Psoas muscle (tissue), 8 donors: ENCODE data around the gene KRT83. TPM values are rescaled to one million over a fixed set of nuclear protein-coding genes. Genes with fewer than 3 reads are reported as not detected.

Experiments
- ATAC-seq, 4 donors: fragments of 200-7000 bp; cut with Tn5 transposase; one replicate each; pipeline ENCODE4 v1.9.1; 2020; ENCODE audit warnings: moderate library complexity in 3 of 4, mild to moderate bottlenecking in 2 of 4
- DNase-seq, 2 donors: peaks; one replicate each; pipeline ENCODE4 v3.0.0-alpha.2; 2020
- H3K27ac ChIP-seq: fragments of 200-600 bp; one replicate; pipeline ENCODE4 v1.8.0; 2022
- H3K27me3 ChIP-seq, 3 donors: fragments of 200-600 bp in 1 of 3; one replicate each; pipeline versions ENCODE4 v1.6.1 to v1.8.0; 2013 to 2022; ENCODE audit warnings: low read length in 2 of 3, mild to moderate bottlenecking in 2 of 3, moderate library complexity in 1 of 3; ENCODE audit not compliant: insufficient read depth in 3 of 3
- H3K36me3 ChIP-seq, 2 donors: fragments of 200-600 bp in 1 of 2; one replicate each; pipeline versions ENCODE4 v1.6.1 to v1.8.0; 2013 to 2022; ENCODE audit warnings: low read depth in 1 of 2, mild to moderate bottlenecking in 1 of 2, moderate library complexity in 1 of 2; ENCODE audit not compliant: insufficient read depth in 1 of 2
- H3K4me1 ChIP-seq: fragments of 200-600 bp; one replicate; pipeline ENCODE4 v1.8.0; 2022
- H3K4me3 ChIP-seq: fragments of 200-600 bp; one replicate; pipeline ENCODE4 v1.8.0; 2022; ENCODE audit warnings: mild to moderate bottlenecking
- H3K9me3 ChIP-seq: fragments of 200-600 bp; one replicate; pipeline ENCODE4 v1.8.0; 2022
- CTCF ChIP-seq: fragments of 200-600 bp; IDR thresholded peaks from one replicate; pipeline ENCODE4 v1.8.0; 2022; ENCODE audit warnings: antibody characterized with exemption
- WGBS, 3 donors: extraction: QIAGEN DNeasy Blood & Tissue Kit; methylation state at CpG; one replicate each; pipeline versions ENCODE4 v1.1.6 to v1.1.7; 2013; 5-methylcytosine and 5-hydroxymethylcytosine counted together
- intact Hi-C, 2 donors: fragments of 100-400 bp; cut with DNase I; formaldehyde crosslinking; loops; one replicate each; pipeline versions ENCODE4 v1.11.0 to v1.14.2; 2022
- polyA plus RNA-seq, 3 donors: library from polyadenylated mRNA; stranded (reverse); fragments of 200-250 nt; gene quantifications; one replicate each; pipeline ENCODE4 v1.2.3, GENCODE V29; 2013
- total RNA-seq, 4 donors: library from RNA; stranded (reverse); fragmentation: NEBNext Ultra II Directional in 2 of 4; extraction: Animal tissue kit (Norgen Biotek cat#: 25700) in 2 of 4; gene quantifications; one replicate each; pipeline versions ENCODE4 v1.2.1 to v1.2.4, GENCODE V29; 2021 to 2023
- donor health status: healthy with polysubstance abuse.
- donor health status: DM: no; HTN: no; CAD: no; lungs with moderate emphysema.
- donor health status: Bipolar disorder and iron deficiency.
- donor health status: healthy.
- donor health status: DM: yes; HTN: yes; CAD: no.
- donor health status: DM: no; HTN: no; CAD: no.
- donor health status: DM: no; HTN: no; CAD: no.
- donor health status: DM: yes; HTN: yes; CAD: no.

The KRT83 gene
- total and polyA plus RNA-seq, 7 donors: not detected

GRCh38 chr12:52327052-52327829 lies 6.0 kb upstream of the KRT83 start:
- no peaks in the 10 kb centered on the region for H3K9me3 ChIP-seq
- ATAC-seq: peak; percentile 97 to 99 (median 98)
- no peak overlapping the region for H3K4me3 ChIP-seq
- intact Hi-C loops: loop anchor here (1.0 to 2.0 kb wide), 2 partner anchors 170 to 171 kb away; no protein-coding TSS in a partner anchor
- 47 to 56% (median 49%) methylated on average over 11 of the region's 11 CpGs for WGBS, 3 donors
- no peaks in the 10 kb centered on the region for H3K36me3 ChIP-seq
- H3K27ac ChIP-seq: no peak overlapping the region
- peak; percentile 66 to 82 for DNase-seq
- H3K4me1 ChIP-seq: no peaks in the 10 kb centered on the region
- H3K27me3 ChIP-seq: peaks cover 0 to 10% (median 0%) of the 10 kb centered on the region in 3 donors
- TF ChIP-seq CTCF: peak; percentile 78

DNA sequence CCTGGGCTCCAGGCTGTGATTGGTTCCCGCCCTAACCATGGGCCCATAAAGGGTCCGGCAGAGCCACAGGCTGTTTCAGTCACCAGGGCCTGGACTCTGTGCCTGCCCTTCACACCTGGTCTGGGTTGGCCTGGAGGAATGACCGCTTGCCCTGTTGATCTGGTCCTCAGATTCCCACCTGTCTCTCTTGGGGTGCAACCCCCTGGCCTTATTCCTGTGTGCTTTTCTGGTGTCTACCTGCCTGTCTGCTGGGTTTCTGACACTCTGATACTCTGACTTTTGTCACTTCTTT lies 2.9 kb upstream of the KRT83 start:
- H3K4me3 ChIP-seq: no peak overlapping the region
- no peaks in the 10 kb centered on the region for H3K9me3 ChIP-seq
- H3K27ac ChIP-seq: no peak overlapping the region
- intact Hi-C loops: no loop called here
- H3K36me3 ChIP-seq: no peaks in the 10 kb centered on the region
- no peaks in the 10 kb centered on the region for H3K4me1 ChIP-seq
- DNase-seq: no peak
- no peak for TF ChIP-seq CTCF
- WGBS, 3 donors: 76 to 93% (median 84%) methylated on average over 3 of the region's 3 CpGs
- peaks cover 0 to 30% (median 0%) of the 10 kb centered on the region in 3 donors for H3K27me3 ChIP-seq
- no peak for ATAC-seq

DNA sequence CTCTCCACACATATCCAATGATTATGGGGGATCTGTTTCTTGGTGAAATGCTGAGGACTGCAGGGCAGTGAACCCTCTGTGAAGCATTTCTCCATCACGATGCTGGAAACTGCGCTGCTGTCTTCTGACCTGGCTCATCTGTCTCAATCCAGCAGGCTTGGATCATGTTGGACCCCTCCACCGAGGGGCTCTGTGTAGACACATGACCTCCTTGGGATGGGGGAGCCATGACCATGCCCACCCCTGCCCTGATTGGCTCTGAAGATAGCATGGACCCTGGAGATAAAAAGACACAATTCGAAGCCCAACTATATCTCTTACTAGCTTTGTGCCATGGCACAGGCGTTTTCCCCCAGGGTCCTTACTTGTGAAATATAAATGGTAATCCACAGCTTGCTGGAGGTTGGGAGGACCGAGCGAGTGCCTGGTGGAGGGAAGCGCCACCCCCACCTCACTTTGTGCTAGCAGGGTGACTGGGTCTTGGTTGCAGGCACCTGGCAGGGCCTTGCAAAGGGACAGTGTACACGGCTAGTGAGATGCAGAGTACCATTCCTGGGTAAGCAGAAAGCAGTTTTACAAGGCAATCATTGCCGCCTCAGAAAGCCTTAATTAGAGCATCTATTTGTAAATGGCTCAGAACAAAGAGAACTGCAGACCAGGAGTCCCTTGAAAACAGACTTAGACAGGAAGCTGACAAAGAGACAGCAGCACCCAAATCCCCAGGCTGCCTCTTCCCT lies 2.4 kb upstream of the KRT83 start:
- peaks cover 0 to 30% (median 0%) of the 10 kb centered on the region in 3 donors for H3K27me3 ChIP-seq
- no peaks in the 10 kb centered on the region for H3K4me1 ChIP-seq
- DNase-seq (no peak), ATAC-seq (no peak)
- intact Hi-C loops: no loop called here
- TF ChIP-seq CTCF: no peak
- no peaks in the 10 kb centered on the region for H3K36me3 ChIP-seq
- no peak overlapping the region for H3K27ac ChIP-seq
- WGBS, 3 donors: 82 to 92% (median 89%) methylated on average over 10 of the region's 10 CpGs
- no peaks in the 10 kb centered on the region for H3K9me3 ChIP-seq
- no peak overlapping the region for H3K4me3 ChIP-seq

GRCh38 chr12:52323001-52323400 lies 1.8 kb upstream of the KRT83 start:
- no peak for DNase-seq
- Histone ChIP-seq H3K27ac (no peak overlapping the region), H3K27me3 (peaks cover 0 to 30% (median 0%) of the 10 kb centered on the region in 3 donors), H3K4me3 (no peak overlapping the region), H3K36me3 (no peaks in the 10 kb centered on the region), H3K4me1 (no peaks in the 10 kb centered on the region), H3K9me3 (no peaks in the 10 kb centered on the region)
- intact Hi-C loops: no loop called here
- TF ChIP-seq CTCF: no peak
- 56 to 83% (median 73%) methylated on average over 1 of the region's 1 CpG for WGBS, 3 donors
- no peak for ATAC-seq
